Measurements from ENCODE around the gene BRAT1. TPM values are rescaled to one million over a fixed set of nuclear protein-coding genes. Genes with fewer than 3 reads are reported as not detected.

Gene BRAT1
- total and polyA plus RNA-seq, 2 donors (not counting 1 experiment from before 2014, with no cell fraction given), result 36.8 to 68.3 TPM

DNA sequence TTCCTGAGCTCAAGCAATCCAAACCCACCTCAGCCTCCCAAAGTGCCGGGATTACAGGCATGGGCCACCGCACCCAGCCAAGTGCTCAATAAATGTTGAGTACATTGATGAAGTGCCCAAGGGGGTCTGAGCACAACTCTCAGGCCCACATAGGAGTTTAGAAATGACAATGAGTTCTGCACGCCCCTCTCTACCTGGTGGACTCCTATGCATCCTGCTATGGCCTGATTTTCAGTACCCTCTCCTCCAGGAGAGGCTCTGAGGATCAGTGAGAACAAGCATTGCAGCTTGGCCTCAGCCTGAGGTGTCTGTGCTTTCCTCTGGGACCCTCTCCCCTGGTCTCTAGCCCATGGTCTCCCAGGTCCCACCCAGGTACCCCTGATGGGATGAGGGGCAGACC, 58.3 kb downstream of the BRAT1 start:
- TF ChIP-seq EZH2 (IDR thresholded peaks at IDR 0.05; ENCODE audit: borderline replicate concordance, insufficient read depth, low read depth, low read length, poor library complexity, severe bottlenecking), result no peak
- TF ChIP-seq, protein P1, sequence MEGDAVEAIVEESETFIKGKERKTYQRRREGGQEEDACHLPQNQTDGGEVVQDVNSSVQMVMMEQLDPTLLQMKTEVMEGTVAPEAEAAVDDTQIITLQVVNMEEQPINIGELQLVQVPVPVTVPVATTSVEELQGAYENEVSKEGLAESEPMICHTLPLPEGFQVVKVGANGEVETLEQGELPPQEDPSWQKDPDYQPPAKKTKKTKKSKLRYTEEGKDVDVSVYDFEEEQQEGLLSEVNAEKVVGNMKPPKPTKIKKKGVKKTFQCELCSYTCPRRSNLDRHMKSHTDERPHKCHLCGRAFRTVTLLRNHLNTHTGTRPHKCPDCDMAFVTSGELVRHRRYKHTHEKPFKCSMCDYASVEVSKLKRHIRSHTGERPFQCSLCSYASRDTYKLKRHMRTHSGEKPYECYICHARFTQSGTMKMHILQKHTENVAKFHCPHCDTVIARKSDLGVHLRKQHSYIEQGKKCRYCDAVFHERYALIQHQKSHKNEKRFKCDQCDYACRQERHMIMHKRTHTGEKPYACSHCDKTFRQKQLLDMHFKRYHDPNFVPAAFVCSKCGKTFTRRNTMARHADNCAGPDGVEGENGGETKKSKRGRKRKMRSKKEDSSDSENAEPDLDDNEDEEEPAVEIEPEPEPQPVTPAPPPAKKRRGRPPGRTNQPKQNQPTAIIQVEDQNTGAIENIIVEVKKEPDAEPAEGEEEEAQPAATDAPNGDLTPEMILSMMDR (IDR thresholded peaks at IDR 0.05), result no peak
- Mint-ChIP-seq H3K27me3 (peaks cover 15% of the 10 kb centered on the region), H3K27ac (peak overlapping the region; percentile 37), H3K4me1 (peaks cover 9% of the 10 kb centered on the region), H3K4me3 (no peak overlapping the region), H3K9me3 (ENCODE audit: insufficient read depth) (no peaks in the 10 kb centered on the region)
- ChIA-PET POLR2A (no interaction called here), CTCF (interaction anchor here (1.6 kb wide), 1 partner anchor 213 kb away, joined by 3 read pairs; no protein-coding TSS in a partner anchor)
- no peaks in the 10 kb centered on the region for H4K20me1 ChIP-seq (ENCODE audit: control insufficient read depth, insufficient read depth, low read length, poor library complexity, severe bottlenecking)
- no peak overlapping the region for H3K9ac ChIP-seq (ENCODE audit: low read length)
- no peaks in the 10 kb centered on the region for H3K79me2 ChIP-seq (ENCODE audit: control insufficient read depth, insufficient read depth, low read length)
- no peak for DNase-seq
- WGBS (ENCODE audit: insufficient coverage), result 87% methylated on average over 3 of the region's 3 CpGs
- H3K4me3 ChIP-seq (ENCODE audit: control extremely low read depth in 1 of 5, extremely low read depth in 1 of 5, insufficient read depth in 1 of 5, low read depth in 2 of 5, low read length in 4 of 5), result no peak overlapping the region
- peaks cover 0 to 36% (median 10%) of the 10 kb centered on the region in 4 experiments for H3K27me3 ChIP-seq (replicated peaks in 1 of 4; ENCODE audit: control extremely low read depth in 1 of 4, control insufficient read depth in 3 of 4, insufficient read depth in 4 of 4, low read length in 3 of 4)
- H3K27ac ChIP-seq (ENCODE audit: low read length in 2 of 2), result no peak overlapping the region
- H3K36me3 ChIP-seq (replicated peaks in 1 of 2; ENCODE audit: control extremely low read depth in 1 of 2, control insufficient read depth in 1 of 2, extremely low read depth in 1 of 2, insufficient read depth in 2 of 2, low read length in 1 of 2), result no peaks in the 10 kb centered on the region
- ATAC-seq (ENCODE audit: low read depth), result no peak
- H3K4me2 ChIP-seq (replicated peaks; ENCODE audit: low read depth, low read length, poor library complexity, severe bottlenecking), result no peak overlapping the region
- H3K4me1 ChIP-seq (ENCODE audit: control insufficient read depth in 2 of 2, insufficient read depth in 2 of 2, low read length in 2 of 2), result peaks cover 9 to 18% of the 10 kb centered on the region in 2 donors
- H3K9me3 ChIP-seq (ENCODE audit: control extremely low read depth in 1 of 3, control insufficient read depth in 2 of 3, insufficient read depth in 1 of 3, low read length in 2 of 3), result peaks cover 0 to 12% (median 0%) of the 10 kb centered on the region in 3 donors
- H2AFZ ChIP-seq (ENCODE audit: insufficient read depth, low read depth, low read length, poor library complexity, severe bottlenecking), result no peak overlapping the region
- intact Hi-C loops (cut with micrococcal nuclease), result no loop called here

DNA sequence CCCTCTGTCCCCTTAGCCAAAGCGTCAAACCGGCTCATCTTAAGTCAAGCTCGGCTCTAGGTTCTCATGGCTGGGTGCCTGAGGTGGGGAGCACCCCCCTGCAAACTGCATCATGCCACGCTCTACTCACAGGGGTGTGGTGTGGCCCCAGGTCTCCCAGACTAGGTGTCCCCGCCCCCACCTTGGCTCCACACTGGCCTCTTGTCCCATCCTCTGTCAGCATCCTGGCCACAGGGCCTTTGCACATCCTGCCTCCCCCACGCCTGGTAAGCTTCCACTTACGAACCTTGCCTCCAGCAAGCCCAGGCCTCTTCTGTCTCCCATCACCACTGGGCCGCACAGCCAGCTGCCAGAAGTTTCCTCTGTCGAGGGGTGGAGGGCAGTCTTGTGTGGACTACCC, 58.9 kb downstream of the BRAT1 start:
- H4K20me1 ChIP-seq (ENCODE audit: control insufficient read depth, insufficient read depth, low read length, poor library complexity, severe bottlenecking), result no peaks in the 10 kb centered on the region
- H3K27ac ChIP-seq (ENCODE audit: low read length in 2 of 2), result no peak overlapping the region
- no peaks in the 10 kb centered on the region for H3K79me2 ChIP-seq (ENCODE audit: control insufficient read depth, insufficient read depth, low read length)
- H3K27me3 Mint-ChIP-seq, result peaks cover 15% of the 10 kb centered on the region
- no peak overlapping the region for H2AFZ ChIP-seq (ENCODE audit: insufficient read depth, low read depth, low read length, poor library complexity, severe bottlenecking)
- peaks cover 9 to 18% of the 10 kb centered on the region in 2 donors for H3K4me1 ChIP-seq (ENCODE audit: control insufficient read depth in 2 of 2, insufficient read depth in 2 of 2, low read length in 2 of 2)
- peaks cover 0 to 14% (median 0%) of the 10 kb centered on the region in 3 donors for H3K9me3 ChIP-seq (ENCODE audit: control extremely low read depth in 1 of 3, control insufficient read depth in 2 of 3, insufficient read depth in 1 of 3, low read length in 2 of 3)
- H3K27me3 ChIP-seq (replicated peaks in 1 of 4; ENCODE audit: control extremely low read depth in 1 of 4, control insufficient read depth in 3 of 4, insufficient read depth in 4 of 4, low read length in 3 of 4), result peaks cover 0 to 36% (median 10%) of the 10 kb centered on the region in 4 experiments
- DNase-seq (no peak), ATAC-seq (ENCODE audit: low read depth) (no peak)
- H3K4me1 Mint-ChIP-seq, result peaks cover 8% of the 10 kb centered on the region
- no peaks in the 10 kb centered on the region for H3K36me3 ChIP-seq (replicated peaks in 1 of 2; ENCODE audit: control extremely low read depth in 1 of 2, control insufficient read depth in 1 of 2, extremely low read depth in 1 of 2, insufficient read depth in 2 of 2, low read length in 1 of 2)
- ChIA-PET POLR2A (no interaction called here), CTCF (interaction anchor here (1.6 kb wide), 1 partner anchor 214 kb away, joined by 3 read pairs; no protein-coding TSS in a partner anchor)
- H3K4me3 ChIP-seq (ENCODE audit: control extremely low read depth in 1 of 5, extremely low read depth in 1 of 5, insufficient read depth in 1 of 5, low read depth in 2 of 5, low read length in 4 of 5), result no peak overlapping the region
- no peaks in the 10 kb centered on the region for H3K9me3 Mint-ChIP-seq (ENCODE audit: insufficient read depth)
- H3K4me3 Mint-ChIP-seq, result no peak overlapping the region
- no peak overlapping the region for H3K27ac Mint-ChIP-seq
- intact Hi-C loops (cut with micrococcal nuclease), result no loop called here
- H3K9ac ChIP-seq (ENCODE audit: low read length), result no peak overlapping the region
- no peak overlapping the region for H3K4me2 ChIP-seq (replicated peaks; ENCODE audit: low read depth, low read length, poor library complexity, severe bottlenecking)
- 93% methylated on average over 9 of the region's 9 CpGs for WGBS (ENCODE audit: insufficient coverage)
- TF ChIP-seq, protein P1 (IDR thresholded peaks at IDR 0.05), result no peak
- no peak for TF ChIP-seq EZH2 (IDR thresholded peaks at IDR 0.05; ENCODE audit: borderline replicate concordance, insufficient read depth, low read depth, low read length, poor library complexity, severe bottlenecking)

All from B cell (primary cell).